Measurements from ENCODE around the gene WASF2. TPM values are rescaled to one million over a fixed set of nuclear protein-coding genes. Genes with fewer than 3 reads are reported as not detected.

WASF2 gene
- total and polyA plus RNA-seq, 2 of the 8 experiments (the other 6 are each of a cell fraction or from before 2014, with no cell fraction given): 32.1 to 86.6 TPM

DNA sequence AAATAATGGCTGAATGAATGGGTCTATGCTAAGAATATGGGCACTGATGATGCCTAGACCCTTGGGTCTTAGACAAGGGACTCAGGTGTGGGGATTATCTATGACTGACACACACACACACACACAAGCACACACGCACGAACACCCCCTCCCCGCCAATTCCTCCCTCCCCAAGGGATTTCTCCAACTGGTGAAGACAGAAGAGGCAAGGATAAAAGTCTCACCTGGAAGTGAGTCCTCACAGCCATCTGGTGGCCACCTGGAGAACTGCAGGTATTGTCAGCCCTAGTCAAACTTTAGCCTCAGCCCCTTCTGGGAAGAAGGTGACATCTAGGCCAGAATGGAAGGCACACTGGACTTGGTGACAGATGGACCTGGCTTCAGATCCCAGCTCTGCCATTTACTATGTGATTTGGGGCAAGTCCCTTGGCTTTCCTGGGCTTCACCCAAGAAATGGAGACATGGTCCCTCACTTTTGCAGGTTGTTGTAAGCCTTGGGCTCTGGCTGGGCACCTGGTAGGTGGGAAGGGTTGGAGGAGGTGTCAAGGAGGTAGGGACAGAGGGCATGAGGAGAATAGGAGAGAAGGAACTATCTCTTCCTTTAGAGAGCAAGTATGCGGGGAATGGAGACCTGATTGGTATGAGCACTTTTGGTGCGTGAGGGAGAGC, 101.5 kb downstream of the WASF2 start (continued):
- TF ChIP-seq RNF2 (IDR thresholded peaks at IDR 0.05; ENCODE audit: borderline replicate concordance, low read depth, low read length, missing control alignments, poor library complexity, severe bottlenecking): no peak
- no peak for TF ChIP-seq SP2 (IDR thresholded peaks at IDR 0.05; ENCODE audit: low read length)
- TF ChIP-seq NRF1 (IDR thresholded peaks at IDR 0.05; ENCODE audit: low read depth, low read length): no peak
- TF ChIP-seq CTBP2 (IDR thresholded peaks at IDR 0.05; ENCODE audit: borderline replicate concordance, insufficient read depth, insufficient read length, low read length): no peak
- TF ChIP-seq, protein P1, sequence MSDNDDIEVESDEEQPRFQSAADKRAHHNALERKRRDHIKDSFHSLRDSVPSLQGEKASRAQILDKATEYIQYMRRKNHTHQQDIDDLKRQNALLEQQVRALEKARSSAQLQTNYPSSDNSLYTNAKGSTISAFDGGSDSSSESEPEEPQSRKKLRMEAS (IDR thresholded peaks at IDR 0.05): no peak
- no peak for TF ChIP-seq BACH1 (IDR thresholded peaks at IDR 0.05; ENCODE audit: low read length)
- TF ChIP-seq GABPA (IDR thresholded peaks at IDR 0.05; ENCODE audit: borderline replicate concordance, insufficient read depth, low read length): no peak
- no peak for TF ChIP-seq ASH2L (IDR thresholded peaks at IDR 0.05; ENCODE audit: low read length)
- no peak for TF ChIP-seq TBP (IDR thresholded peaks at IDR 0.05; ENCODE audit: low read depth, low read length)
- peak; percentile 39; the same call in 1 of the 2 replicates for TF ChIP-seq JUND (IDR thresholded peaks at IDR 0.05; ENCODE audit: low read length)
- TF ChIP-seq ZNF274 (IDR thresholded peaks at IDR 0.05; ENCODE audit: borderline replicate concordance, extremely low read depth, low read length): no peak
- TF ChIP-seq CHD2 (IDR thresholded peaks at IDR 0.05; ENCODE audit: low read length): no peak
- no peak for TF ChIP-seq TCF12 (IDR thresholded peaks at IDR 0.05; ENCODE audit: low read depth, low read length)
- no peak for TF ChIP-seq SUZ12 (IDR thresholded peaks at IDR 0.05; ENCODE audit: low read length)
- TF ChIP-seq SRF (IDR thresholded peaks at IDR 0.05; ENCODE audit: low read depth, low read length): no peak
- no peak for TF ChIP-seq SIRT6 (IDR thresholded peaks at IDR 0.05; ENCODE audit: low read length)
- no peak for TF ChIP-seq SP4 (IDR thresholded peaks at IDR 0.05; ENCODE audit: low read length)
- no peak for TF ChIP-seq POLR2A (IDR thresholded peaks at IDR 0.05; ENCODE audit: control extremely low read depth in 1 of 2, low read depth in 2 of 2, low read length in 2 of 2)
- TF ChIP-seq HDAC2 (IDR thresholded peaks at IDR 0.05; ENCODE audit: borderline replicate concordance in 1 of 2, low read depth in 2 of 2, low read length in 2 of 2): no peak
- TF ChIP-seq SAP30 (IDR thresholded peaks at IDR 0.05; ENCODE audit: insufficient read depth, insufficient replicate concordance, low read length): no peak
- TF ChIP-seq KDM4A (IDR thresholded peaks at IDR 0.05; ENCODE audit: low read depth, low read length, severe bottlenecking): no peak
- no peak for TF ChIP-seq POLR2AphosphoS5 (IDR thresholded peaks at IDR 0.05; ENCODE audit: low read depth, low read length)
- peak; percentile 82 to 85 for TF ChIP-seq RAD21 (IDR thresholded peaks at IDR 0.05 in 1 of 2, conservative IDR thresholded peaks at IDR 0.05 in 1 of 2; ENCODE audit: low read depth in 2 of 2, low read length in 2 of 2)
- no peak for TF ChIP-seq PHF8 (conservative IDR thresholded peaks at IDR 0.05; ENCODE audit: low read depth, low read length)
- TF ChIP-seq NANOG (IDR thresholded peaks at IDR 0.05; ENCODE audit: insufficient read depth, low read depth, low read length, poor library complexity, severe bottlenecking): no peak

All from H1 (cell line).